NCI-H774 (cell line): ENCODE data around the gene CEACAM1.
"Not testable (repeated sequence)": the region's sequence is repeated elsewhere in the genome, so short reads cannot be mapped to it uniquely, and the experiment has no call there.

Source experiments
- DNase-seq: peaks from one replicate; lab custom pipeline; 2025; lab: John Stamatoyannopoulos, UW

Gene CEACAM1

DNA sequence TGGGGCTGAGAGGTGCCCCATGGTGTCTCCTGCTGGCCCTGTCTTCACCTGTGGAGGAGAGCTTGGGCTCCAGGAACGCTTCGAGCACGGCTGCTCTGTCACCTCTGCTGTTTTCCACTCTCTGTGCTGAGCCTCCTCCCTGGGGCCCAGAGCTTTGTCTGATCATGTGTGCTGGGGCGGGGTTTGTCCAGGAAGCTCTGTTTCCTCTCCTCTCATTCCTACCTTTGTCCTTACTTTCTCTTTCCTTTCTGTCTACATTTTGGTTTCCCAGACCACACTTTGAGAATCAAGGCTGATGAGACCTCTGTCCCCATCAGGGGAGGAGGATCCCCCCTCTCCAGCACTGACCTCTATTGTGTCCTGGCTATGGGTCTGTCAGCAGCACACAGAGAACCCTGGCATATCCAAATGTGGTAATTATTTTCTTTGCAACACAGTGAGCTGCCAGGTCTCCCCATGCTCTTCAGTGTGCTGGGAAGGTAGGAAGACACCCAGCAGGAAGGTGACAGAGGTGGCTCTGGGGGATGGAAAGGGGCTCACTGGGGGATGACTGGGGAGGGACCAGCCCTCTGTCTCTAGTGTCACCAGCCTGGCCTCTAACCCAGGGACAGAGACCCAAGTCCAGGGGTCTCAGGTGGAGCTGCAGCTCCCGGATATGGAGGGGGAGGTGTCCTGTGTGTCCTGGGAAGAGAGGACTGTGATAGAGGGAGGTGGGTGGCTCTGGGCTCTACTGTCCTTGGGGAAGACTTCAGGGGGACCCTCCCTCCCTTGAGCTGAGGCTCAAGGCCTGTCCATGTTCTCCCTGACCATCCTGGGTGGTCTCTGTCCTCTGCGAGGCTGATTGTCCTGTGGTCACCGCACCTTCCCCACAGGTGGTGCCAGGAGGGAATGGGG lies at the start of gene CEACAM1:
CEACAM1 (minus strand) TSS at position 128 of the 894 bp plus-strand sequence; CDS start at position 21, 107 bp downstream.
- no peak for DNase-seq

GRCh38 chr19:42577016-42577415 lies 48.7 kb upstream of the CEACAM1 start:
- no peak for DNase-seq

GRCh38 chr19:42576241-42576640 lies 48.0 kb upstream of the CEACAM1 start:
- no peak for DNase-seq

- no peak for DNase-seq
These were observed 45.4 kb upstream of the CEACAM1 start for GRCh38 chr19:42573642-42574041.

DNA sequence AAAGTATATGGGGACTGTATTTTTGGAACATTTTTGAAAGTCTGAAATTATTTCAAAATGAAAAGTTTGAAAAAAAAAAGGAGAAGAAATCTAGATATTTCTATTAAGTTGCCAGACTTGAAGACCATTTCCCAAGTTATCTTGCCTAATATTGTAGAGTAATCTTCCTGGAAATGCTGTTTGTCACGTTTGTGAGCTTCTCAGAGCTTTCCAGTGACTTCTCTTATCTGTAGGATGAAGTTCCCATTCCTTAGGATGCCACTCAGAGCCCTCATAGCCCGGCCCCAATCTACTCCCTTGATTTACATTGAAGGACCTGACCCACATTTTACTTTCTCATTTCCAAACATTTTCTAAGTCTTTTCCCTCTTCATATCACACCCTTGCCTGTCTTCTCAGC lies 42.8 kb upstream of the CEACAM1 start:
- no peak for DNase-seq

GRCh38 chr19:42569193-42569592 lies 40.9 kb upstream of the CEACAM1 start:
- DNase-seq: no peak

DNA sequence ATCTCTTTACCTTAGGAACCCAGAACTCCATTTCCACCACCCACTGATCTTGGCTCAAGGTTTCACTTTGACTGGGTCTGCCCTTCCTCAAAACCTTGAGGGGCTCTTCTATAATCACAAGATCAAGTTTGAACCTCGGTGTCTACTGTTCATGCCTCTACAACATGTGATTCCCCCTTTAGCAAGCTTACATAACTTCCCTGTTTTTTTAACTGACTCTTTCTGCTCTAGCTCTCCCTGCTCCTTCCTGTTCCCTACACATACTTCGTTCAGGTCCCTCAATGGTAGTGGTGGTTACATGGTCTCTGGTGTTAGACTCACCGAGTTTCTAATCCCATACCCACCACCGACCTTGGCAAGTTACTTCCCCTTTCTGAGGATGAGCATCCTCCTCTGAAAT lies 39.7 kb upstream of the CEACAM1 start:
- DNase-seq: no peak

DNA sequence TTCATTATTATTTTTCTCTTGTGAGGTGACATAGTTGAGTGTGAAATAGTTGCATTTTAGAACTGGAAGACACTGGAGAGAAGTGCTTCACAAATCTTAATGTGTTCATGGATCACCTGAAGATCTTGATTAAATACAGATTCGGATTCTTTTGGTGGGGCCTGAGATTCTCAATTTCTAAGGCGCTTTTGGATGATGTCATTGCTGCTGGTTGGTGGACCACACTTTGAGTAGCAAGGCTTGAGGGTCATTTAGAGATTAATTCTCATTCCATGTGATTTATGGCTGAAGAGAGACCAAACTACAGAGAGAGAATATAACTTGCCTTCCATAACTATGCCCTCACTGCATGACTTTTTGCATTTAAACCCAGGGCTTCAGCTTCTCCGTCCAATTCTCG lies 39.3 kb upstream of the CEACAM1 start:
- DNase-seq: no peak

- DNase-seq: no peak
These were observed 35.3 kb upstream of the CEACAM1 start for GRCh38 chr19:42563352-42564210.

DNA sequence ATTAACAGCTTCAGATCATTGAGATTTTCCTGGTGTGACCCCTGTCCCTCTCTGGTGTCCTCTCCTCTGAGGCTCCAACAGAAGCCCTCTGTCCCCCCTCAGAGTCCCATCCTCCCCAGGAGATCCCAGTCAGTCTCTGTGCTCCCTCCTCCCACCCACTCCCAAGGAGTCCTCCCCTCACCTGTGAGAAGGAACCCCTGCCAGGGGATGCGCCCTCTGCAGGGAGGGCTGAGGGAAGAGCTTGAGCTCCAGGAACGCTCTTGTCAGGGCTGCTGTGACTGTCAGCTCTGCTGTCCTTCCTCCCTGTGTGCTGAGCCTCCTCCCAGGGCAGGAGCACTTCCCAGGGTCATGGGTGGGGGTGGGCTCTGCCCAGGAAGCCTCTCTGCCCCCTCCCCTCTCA lies 33.2 kb upstream of the CEACAM1 start:
- DNase-seq: no peak

DNA sequence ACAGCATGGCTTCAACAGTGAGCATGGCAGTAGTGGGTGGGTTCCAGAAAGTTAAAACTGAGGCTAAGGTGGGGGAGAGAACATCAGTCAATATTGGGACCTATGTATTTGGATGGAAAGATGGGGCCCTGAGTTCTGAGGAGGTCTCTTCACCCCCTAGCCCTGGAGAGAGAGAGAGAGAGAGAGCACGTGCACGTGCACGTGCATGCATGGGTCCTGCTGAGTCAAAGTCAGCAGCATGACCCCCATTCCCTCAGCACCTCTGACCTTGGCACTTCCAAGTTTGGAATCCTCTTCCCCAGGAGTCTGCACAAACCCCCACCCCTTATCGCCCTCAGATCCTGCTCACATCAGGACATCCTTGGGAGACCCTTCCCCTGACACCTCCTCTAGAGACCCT lies 32.5 kb upstream of the CEACAM1 start:
- no peak for DNase-seq

GRCh38 chr19:42558450-42559150 lies 30.3 kb upstream of the CEACAM1 start:
- no peak for DNase-seq

GRCh38 chr19:42557386-42557871 lies 29.1 kb upstream of the CEACAM1 start:
- DNase-seq: not testable (repeated sequence)

DNA sequence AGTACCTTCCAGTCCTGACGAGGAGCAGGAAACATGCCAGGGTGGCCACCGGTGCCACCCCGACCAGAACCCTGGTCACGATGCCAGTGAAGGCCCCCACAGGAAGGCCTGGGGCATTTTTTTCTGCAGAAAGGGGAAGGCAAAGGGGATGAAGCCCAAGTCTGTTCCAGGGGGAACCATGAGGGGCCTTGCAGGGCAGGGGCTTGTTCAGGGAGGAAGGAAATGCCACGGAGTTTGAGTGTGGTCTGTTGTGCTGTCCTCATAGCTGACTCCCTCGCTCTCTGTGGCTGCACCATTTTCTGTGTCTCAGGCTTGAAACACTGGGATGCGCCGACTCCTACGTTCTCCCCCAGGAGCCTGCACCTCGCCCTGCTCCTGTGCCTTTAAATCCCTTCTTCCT lies 27.5 kb upstream of the CEACAM1 start:
- DNase-seq: no peak

DNA sequence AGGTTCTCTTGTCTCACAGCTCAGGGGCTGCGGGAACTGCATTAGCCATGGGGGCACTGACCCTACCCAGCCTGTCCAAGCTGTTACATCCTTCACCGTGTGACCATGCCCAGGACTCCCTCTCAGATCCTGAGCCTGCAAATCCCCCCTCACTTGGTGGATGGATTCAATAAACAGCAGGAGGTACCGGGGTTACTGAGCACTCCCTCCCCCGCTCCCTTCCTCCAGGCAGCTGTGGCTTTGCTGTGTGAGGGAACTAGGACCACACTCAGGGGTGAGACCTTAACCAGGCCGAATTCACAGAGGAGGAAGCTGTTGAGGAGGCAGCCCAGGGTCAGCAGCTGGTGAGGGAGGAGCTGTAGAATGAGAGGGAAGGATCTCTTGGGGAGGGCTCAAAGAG lies 27.0 kb upstream of the CEACAM1 start:
- no peak for DNase-seq

- DNase-seq: no peak
These were observed 25.8 kb upstream of the CEACAM1 start for GRCh38 chr19:42554046-42554575.

DNA sequence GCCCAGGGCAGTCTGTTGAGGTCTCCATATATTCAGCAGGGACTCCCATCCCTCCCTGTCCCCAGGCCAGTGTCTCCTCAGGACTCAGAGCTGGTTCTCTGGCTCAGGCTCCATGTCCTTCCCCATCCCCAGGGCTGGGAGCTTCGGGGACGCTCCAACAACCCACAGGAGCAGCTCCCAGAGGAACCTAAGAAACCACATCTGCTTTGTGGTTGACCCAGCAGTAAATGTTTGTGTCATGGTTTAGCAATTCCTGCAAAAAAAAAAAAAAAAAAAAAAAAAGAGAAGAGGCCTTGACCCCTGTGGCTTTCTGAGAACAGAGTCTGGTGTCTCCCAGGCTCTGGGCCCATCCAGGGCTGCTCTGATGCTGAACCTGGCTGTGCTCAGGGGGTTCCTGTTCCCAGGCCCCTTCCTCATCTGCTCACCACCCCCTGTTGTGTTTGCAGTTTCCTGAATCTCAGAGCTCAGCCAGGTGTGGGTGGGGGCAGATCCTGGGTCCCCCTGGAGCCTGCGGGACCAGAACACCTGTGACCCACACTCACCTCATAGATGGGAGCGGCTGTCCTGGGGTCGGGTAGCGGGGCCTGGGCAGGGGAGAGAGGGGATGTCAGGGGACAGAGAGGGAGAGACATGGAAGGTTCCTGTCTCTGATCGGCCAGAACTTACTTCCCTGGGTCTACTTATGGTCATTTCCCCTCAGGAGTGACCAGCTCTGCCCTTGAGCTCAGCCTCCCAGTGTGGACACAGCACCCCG lies 25.2 kb upstream of the CEACAM1 start:
- no peak for DNase-seq

DNA sequence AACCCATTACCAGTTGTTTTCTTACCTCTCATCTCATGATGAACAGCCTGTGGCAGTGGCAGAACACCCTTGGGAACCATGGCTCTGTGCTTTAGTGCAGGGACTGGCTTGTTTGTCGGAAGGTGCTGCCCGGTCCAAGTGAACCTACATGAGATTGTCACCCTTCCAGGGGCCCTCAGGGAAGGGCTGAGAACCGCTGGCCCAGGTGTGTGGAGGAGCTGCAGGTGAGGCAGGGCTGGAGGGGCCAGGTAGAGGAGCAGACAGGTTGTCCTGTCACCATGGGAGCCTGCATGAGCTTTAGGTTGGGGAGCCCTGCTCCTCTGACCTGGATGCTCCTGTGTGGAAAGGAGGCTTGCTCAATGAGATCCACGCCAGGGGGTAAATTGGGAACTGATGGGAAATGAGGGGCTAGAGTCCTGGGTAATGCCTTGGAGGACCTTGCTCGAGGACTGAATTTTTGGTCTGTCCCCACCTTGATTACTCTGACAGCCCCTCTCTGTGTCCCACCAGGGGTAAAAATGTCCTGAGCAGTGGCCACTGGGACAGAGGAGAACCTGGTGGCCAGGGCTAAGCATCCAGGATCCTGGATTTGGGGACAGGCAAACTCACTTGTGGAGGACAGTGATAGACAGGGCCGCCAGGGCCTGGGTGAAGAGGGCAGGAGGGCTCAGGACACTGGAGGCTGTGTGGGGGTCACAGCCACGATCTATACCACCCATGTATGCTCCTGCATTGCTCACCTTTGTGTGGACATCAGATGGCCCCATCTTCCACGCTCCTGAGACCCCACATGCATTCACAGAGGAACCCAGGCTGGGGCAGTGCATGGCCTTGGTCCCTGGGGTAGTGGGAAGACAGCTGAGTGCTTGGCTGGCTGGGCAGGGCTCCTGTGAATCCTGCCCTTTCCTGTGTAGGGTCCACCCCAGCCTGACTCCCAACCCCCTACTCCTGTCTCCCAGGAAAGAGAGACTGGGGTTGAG lies 24.1 kb upstream of the CEACAM1 start:
- DNase-seq: no peak

DNA sequence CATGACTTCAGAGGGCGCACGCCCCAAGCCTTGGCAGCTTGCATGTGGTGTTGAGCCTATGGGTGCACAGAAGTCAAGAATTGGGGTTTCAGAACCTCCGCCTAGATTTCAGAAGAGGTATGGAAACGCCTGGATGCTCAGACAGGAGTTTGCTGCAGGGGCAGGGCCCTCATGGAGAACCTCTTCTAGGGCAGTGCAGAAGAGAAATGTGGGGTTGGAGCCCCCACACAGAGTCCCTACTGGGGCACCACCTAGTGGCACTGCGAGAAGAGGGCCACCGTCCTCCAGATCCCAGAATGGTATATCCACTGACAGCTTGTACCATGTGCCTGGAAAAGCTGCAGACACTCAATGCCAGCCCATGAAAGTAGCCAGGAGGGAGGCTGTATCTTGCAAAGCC lies 22.2 kb upstream of the CEACAM1 start:
- DNase-seq: not testable (repeated sequence)

DNA sequence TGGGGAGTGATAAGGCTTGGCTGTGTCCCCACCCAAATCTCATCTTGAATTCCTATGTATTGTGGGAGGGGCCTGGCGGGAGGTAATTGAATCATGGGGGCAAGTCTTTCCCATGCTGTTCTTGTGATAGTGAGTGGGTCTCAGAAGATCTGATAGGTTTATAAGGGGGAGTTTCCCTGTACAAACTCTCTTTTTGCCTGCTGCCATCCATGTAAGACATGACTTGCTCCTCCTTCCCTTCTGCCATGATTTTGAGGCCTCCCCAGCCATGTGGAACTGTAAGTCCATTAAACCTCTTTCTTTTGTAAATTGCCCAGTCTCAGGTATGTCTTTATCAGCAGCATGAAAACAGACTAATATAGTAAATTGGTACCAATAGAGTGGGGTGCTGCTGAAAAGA lies 20.8 kb upstream of the CEACAM1 start:
- DNase-seq: not testable (repeated sequence)
